GM10266 (cell line): ENCODE results near the gene CNRIP1.

ENCODE experiments used
- DNase-seq: peaks from one replicate; pipeline ENCODE4 v3.0.0; 2012; ENCODE audit errors: extremely low spot score
- CTCF ChIP-seq: IDR thresholded peaks from 2 replicates; pipeline ENCODE4 v1.5.1; 2012; ENCODE audit warnings: mild to moderate bottlenecking, low read depth; ENCODE audit not compliant: control insufficient read depth, insufficient read depth; ENCODE audit errors: missing control alignments

Gene CNRIP1

GRCh38 chr2:68266655-68267054 lies 53.1 kb downstream of the CNRIP1 start:
- no peak for TF ChIP-seq CTCF
- DNase-seq: no peak

GRCh38 chr2:68263632-68264031 lies 56.1 kb downstream of the CNRIP1 start:
- no peak for TF ChIP-seq CTCF
- no peak for DNase-seq

- no peak for DNase-seq
- TF ChIP-seq CTCF: no peak
Observed at GRCh38 chr2:68258851-68259250, 60.9 kb downstream of the CNRIP1 start.

GRCh38 chr2:68256093-68256450 lies 63.7 kb downstream of the CNRIP1 start:
- no peak for TF ChIP-seq CTCF
- no peak for DNase-seq

- no peak for TF ChIP-seq CTCF
- no peak for DNase-seq
Observed at GRCh38 chr2:68253219-68254068, 66.3 kb downstream of the CNRIP1 start.

- TF ChIP-seq CTCF: no peak
Observed at GRCh38 chr2:68252400-68253218, 67.1 kb downstream of the CNRIP1 start, which contains the start of gene PPP3R1. Gene PPP3R1, minus strand, starts transcription at chr2:68252532. Its CDS starts 405 bp downstream, at chr2:68252127.

More at GRCh38 chr2:68252400-68253218, 67.1 kb downstream of the CNRIP1 start, which contains the start of gene PPP3R1:
- DNase-seq: peak; percentile 95
